Stomach (tissue), 9 donors: ENCODE data around the gene RASSF1. TPM values are rescaled to one million over a fixed set of nuclear protein-coding genes. Genes with fewer than 3 reads are reported as not detected.
A peak's percentile ranks its signal among the peaks of the same experiment; 100 is the strongest.

ENCODE experiments used
- DNase-seq, 2 donors: peaks; one replicate each; pipeline versions ENCODE4 v3.0.0 to v3.0.0-alpha.2; 2013 to 2019
- H3K27ac ChIP-seq, 5 donors: fragments of 200-600 bp in 4 of 5; sonication (generic) in 4 of 5; one replicate each; pipeline ENCODE4 v1.5.1; 2013 to 2019; ENCODE audit warnings: mild to moderate bottlenecking in 1 of 5, moderate library complexity in 1 of 5
- H3K27me3 ChIP-seq, 3 donors: fragments of 200-600 bp; sonication (generic); one replicate each; pipeline ENCODE4 v1.5.1; 2017 to 2019; ENCODE audit warnings: mixed run types in 1 of 3
- H3K36me3 ChIP-seq, 4 donors: fragments of 200-600 bp; sonication (generic); 1 replicate in 3 of 4; 2 replicates in 1 of 4; pipeline ENCODE4 v1.5.1; 2016 to 2019
- H3K4me1 ChIP-seq, 4 donors: fragments of 200-600 bp; sonication (generic); one replicate each; pipeline ENCODE4 v1.5.1; 2016 to 2019
- H3K4me3 ChIP-seq, 4 donors: fragments of 200-600 bp; sonication (generic) in 3 of 4; one replicate each; pipeline ENCODE4 v1.5.1; 2016 to 2019; ENCODE audit warnings: mild to moderate bottlenecking in 1 of 4
- H3K9me3 ChIP-seq, 4 donors: fragments of 200-600 bp; sonication (generic); one replicate each; pipeline ENCODE4 v1.5.1; 2016 to 2019
- EP300 ChIP-seq: sonication (generic); formaldehyde crosslinking; IDR thresholded peaks from one replicate; pipeline ENCODE4 v1.6.1; 2017; ENCODE audit warnings: antibody characterized with exemption
- POLR2A ChIP-seq, 4 donors: fragments of 450-650 bp; IDR thresholded peaks; one replicate each; pipeline ENCODE4 v1.6.1; 2016; ENCODE audit warnings: antibody characterized with exemption in 4 of 4, control low read depth in 2 of 4, mild to moderate bottlenecking in 1 of 4, moderate library complexity in 1 of 4
- POLR2AphosphoS5 ChIP-seq, 3 donors: sonication (generic); formaldehyde crosslinking; IDR thresholded peaks; one replicate each; pipeline ENCODE4 v1.6.1; 2016; ENCODE audit warnings: antibody characterized with exemption in 3 of 3
- WGBS, 5 donors: extraction: QIAGEN DNeasy Blood & Tissue Kit in 3 of 5; methylation state at CpG; one replicate each; pipeline versions ENCODE4 v1.1.5 to v1.1.7; 2013 to 2018; 5-methylcytosine and 5-hydroxymethylcytosine counted together
- intact Hi-C: fragments of 100-400 bp; cut with DNase I; formaldehyde crosslinking; loops from one replicate; pipeline ENCODE4 v1.15.1; 2023; ENCODE audit warnings: low total_unique reads
- polyA plus RNA-seq, 3 donors: library from polyadenylated mRNA; stranded (reverse); fragments of 200-250 nt; gene quantifications; one replicate each; pipeline ENCODE4 v1.2.3, GENCODE V29; 2013
- total RNA-seq, 5 donors: library from RNA; depleted of rRNA; stranded (reverse); fragments of >200 nt; gene quantifications; one replicate each; pipeline versions ENCODE4 v1.1.0 to v1.2.3, GENCODE V29; 2014 to 2016
- TF ChIP-seq, protein P1 (sequence below), 7 experiments: fragments of 450-650 bp in 4 of 7; fragments of 200-600 bp in 3 of 7; sonication (generic) in 3 of 7; IDR thresholded peaks; one replicate each; pipeline ENCODE4 v1.5.1; 2016 to 2019; ENCODE audit warnings: antibody characterized with exemption in 7 of 7, control low read depth in 2 of 7, mild to moderate bottlenecking in 1 of 7
- donor health status: healthy with polysubstance abuse.
- donor health status: Bipolar disorder and iron deficiency.
- donor health status: healthy.

The RASSF1 gene
- total and polyA plus RNA-seq, 8 donors = 16.5 to 37.3 (median 27.4) TPM

DNA sequence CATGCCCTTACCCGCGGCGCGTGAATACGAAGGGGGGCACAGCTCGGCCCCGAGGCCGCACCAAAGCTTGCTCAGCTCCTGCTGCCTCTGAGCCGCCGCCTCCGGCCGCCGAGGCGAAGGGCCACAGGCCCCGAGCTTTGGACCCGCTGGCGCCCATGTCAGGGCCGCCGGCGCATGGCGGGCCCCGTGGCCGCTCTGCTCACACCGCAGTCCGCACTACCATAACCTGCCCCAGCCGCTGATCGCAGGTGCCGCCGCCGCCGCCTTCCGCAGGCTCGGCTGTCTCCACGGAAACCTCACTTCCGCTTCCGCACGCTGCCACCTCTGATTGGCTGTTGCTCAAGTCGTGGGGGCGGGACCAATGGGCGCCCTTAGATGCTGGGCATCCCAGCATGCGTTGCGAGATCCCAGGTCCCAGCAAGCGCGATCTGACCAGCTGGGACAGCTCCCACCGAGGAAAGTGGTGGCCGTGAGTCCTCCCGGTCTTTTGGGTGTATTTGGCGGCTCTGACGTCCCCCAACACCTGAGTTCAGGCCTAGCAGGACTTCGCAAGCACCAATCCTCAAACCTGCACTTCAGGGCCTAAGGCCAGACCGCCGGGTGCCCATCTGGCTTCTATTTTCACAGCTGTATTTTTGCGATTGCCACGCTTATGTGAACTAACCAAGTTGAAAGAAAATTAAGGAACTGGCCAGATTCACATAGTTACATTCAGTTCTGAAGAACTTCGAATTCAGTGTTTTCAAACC is 12.5 kb downstream of the RASSF1 start, which contains the start of gene TUSC2:
Gene TUSC2 (minus strand): TSS at position 281 of the 749 bp plus-strand sequence. CDS start 124 bp downstream, at position 157.
- Histone ChIP-seq H3K4me1 (peaks cover 15 to 74% (median 48%) of the 10 kb centered on the region in 4 donors), H3K36me3 (peaks cover 44 to 57% (median 55%) of the 10 kb centered on the region in 4 donors), H3K27me3 (no peaks in the 10 kb centered on the region), H3K27ac (peak within 1 kb of the TSS; percentile 79 to 93 (median 90)), H3K4me3 (peak within 1 kb of the TSS; percentile 62 to 98 (median 90)), H3K9me3 (no peaks in the 10 kb centered on the region)
- intact Hi-C loops = no loop called here
- WGBS, 5 donors = 1 to 3% (median 2%) methylated on average over 15 to 55 of the region's 55 CpGs
- peak; percentile 99 for DNase-seq
- TF ChIP-seq POLR2AphosphoS5 (IDR thresholded peaks at IDR 0.05) = peak; percentile 89 to 97 (median 90)
- TF ChIP-seq EP300 = no peak
- TF ChIP-seq POLR2A (IDR thresholded peaks at IDR 0.05) = peak in 1 of 4 donors; percentile 28
- TF ChIP-seq, protein P1, sequence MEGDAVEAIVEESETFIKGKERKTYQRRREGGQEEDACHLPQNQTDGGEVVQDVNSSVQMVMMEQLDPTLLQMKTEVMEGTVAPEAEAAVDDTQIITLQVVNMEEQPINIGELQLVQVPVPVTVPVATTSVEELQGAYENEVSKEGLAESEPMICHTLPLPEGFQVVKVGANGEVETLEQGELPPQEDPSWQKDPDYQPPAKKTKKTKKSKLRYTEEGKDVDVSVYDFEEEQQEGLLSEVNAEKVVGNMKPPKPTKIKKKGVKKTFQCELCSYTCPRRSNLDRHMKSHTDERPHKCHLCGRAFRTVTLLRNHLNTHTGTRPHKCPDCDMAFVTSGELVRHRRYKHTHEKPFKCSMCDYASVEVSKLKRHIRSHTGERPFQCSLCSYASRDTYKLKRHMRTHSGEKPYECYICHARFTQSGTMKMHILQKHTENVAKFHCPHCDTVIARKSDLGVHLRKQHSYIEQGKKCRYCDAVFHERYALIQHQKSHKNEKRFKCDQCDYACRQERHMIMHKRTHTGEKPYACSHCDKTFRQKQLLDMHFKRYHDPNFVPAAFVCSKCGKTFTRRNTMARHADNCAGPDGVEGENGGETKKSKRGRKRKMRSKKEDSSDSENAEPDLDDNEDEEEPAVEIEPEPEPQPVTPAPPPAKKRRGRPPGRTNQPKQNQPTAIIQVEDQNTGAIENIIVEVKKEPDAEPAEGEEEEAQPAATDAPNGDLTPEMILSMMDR (IDR thresholded peaks at IDR 0.05) = no peak

DNA sequence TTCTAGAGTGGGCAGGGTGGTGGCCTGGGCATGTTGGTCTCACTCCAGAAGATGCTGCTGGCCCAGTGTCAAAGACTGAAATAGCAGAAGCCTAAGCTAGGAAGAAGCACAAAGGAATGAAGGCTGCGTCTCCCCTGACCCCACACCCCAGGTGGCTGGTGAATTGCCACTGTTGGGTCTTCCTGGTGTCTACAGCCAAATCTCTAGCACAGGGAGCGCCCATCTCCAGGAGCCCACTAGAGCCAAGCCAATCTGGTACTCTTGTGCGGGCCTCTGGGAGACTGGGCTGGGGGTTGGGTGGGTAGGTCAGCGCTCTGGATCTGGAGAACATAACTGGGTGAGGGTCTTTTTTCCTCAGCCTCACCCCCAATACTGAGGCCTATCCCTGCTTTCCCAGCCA is 13.5 kb downstream of the RASSF1 start:
- intact Hi-C loops = no loop called here
- no peaks in the 10 kb centered on the region for H3K27me3 ChIP-seq
- peaks cover 40 to 52% (median 49%) of the 10 kb centered on the region in 4 donors for H3K36me3 ChIP-seq
- DNase-seq = no peak
- H3K4me3 ChIP-seq = peak overlapping the region; percentile 62 to 98 (median 90)
- H3K9me3 ChIP-seq = no peaks in the 10 kb centered on the region
- WGBS, 5 donors = 58 to 73% (median 69%) methylated on average over 4 of the region's 4 CpGs
- TF ChIP-seq EP300 = no peak
- no peak for TF ChIP-seq POLR2AphosphoS5 (IDR thresholded peaks at IDR 0.05)
- TF ChIP-seq POLR2A (IDR thresholded peaks at IDR 0.05) = no peak
- TF ChIP-seq, protein P1 (IDR thresholded peaks at IDR 0.05) = no peak
- H3K27ac ChIP-seq = peak overlapping the region in 4 of 5 donors; percentile 79 to 91 (median 86)
- peaks cover 24 to 74% (median 54%) of the 10 kb centered on the region in 4 donors for H3K4me1 ChIP-seq

DNA sequence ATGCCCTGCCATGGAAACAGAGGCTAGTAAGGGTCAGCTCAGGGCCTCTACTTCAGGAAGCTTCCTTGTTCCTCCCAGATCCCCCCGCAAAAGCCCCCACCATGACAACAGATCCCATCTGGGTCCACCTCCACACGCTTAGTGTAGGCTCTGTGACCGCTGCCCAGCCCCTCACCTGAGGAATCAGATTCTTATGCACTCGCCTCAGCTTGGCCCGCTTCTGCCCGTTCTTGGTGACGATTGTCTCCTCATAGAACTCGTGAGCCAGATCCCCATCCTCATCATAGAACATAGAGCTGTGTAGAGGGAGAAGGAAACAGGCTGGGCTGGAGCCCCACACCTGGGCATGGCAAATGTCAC is 14.5 kb downstream of the RASSF1 start:
- Histone ChIP-seq H3K9me3 (no peaks in the 10 kb centered on the region), H3K27me3 (no peaks in the 10 kb centered on the region), H3K36me3 (peaks cover 30 to 43% (median 40%) of the 10 kb centered on the region in 4 donors), H3K4me1 (peaks cover 29 to 74% (median 60%) of the 10 kb centered on the region in 4 donors), H3K27ac (peak overlapping the region in 1 of 5 donors; percentile 95), H3K4me3 (no peak overlapping the region)
- WGBS, 5 donors = 90 to 92% (median 92%) methylated on average over 8 of the region's 8 CpGs
- intact Hi-C loops = no loop called here
- no peak for DNase-seq
- TF ChIP-seq POLR2A (IDR thresholded peaks at IDR 0.05) (no peak), EP300 (no peak), POLR2AphosphoS5 (IDR thresholded peaks at IDR 0.05) (no peak)
- TF ChIP-seq, protein P1 (IDR thresholded peaks at IDR 0.05) = no peak

DNA sequence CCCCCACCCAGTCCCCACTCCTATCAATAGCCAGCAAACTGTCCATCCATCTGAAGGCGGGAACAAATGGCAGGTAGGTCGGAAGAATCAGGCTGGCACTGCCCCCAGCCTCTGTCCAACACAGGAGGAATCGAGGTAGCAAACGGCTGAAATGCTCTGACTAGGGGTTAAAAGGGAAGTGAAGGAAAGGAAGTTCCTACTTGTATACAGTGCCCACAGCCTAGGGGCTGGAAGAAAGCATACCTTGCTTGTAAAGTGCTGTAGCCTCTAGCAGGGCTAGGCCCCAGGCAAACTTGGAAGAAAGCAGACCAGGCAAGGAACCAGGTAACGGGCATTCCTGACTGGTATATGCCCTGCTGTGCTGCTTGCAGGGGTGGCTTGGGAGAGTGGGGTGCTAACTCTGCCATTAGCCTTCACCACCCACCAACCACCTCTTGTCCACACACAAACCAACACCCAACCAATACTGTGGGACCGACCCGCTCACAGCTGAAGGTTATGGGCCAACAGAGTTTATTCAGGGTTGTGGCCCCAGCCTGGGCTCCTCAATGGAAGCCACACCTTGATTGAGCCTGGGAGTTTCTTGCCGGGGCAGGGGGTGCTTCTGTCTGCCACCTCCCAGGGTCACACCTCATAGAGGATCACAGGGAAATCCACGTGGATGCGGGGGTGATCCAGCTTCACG is 15.0 kb downstream of the RASSF1 start:
- 75 to 89% (median 86%) methylated on average over 11 of the region's 11 CpGs for WGBS, 5 donors
- Histone ChIP-seq H3K27me3 (no peaks in the 10 kb centered on the region), H3K36me3 (peaks cover 25 to 37% (median 34%) of the 10 kb centered on the region in 4 donors), H3K9me3 (no peaks in the 10 kb centered on the region), H3K4me1 (peaks cover 30 to 75% (median 60%) of the 10 kb centered on the region in 4 donors), H3K27ac (peak overlapping the region in 3 of 5 donors; percentile 94 to 96 (median 95)), H3K4me3 (no peak overlapping the region)
- no peak for DNase-seq
- no peak for TF ChIP-seq POLR2AphosphoS5 (IDR thresholded peaks at IDR 0.05)
- no peak for TF ChIP-seq EP300
- TF ChIP-seq POLR2A (IDR thresholded peaks at IDR 0.05) = no peak
- TF ChIP-seq, protein P1 (IDR thresholded peaks at IDR 0.05) = no peak
- intact Hi-C loops = no loop called here
